ENCODE measurements around the gene DNAJB12.
A peak's percentile ranks its signal among the peaks of the same experiment; 100 is the strongest.
"Not testable (repeated sequence)": the region's sequence is repeated elsewhere in the genome, so short reads cannot be mapped to it uniquely, and the experiment has no call there.

DNAJB12 gene

GRCh38 chr10:72331575-72332422, 22.9 kb downstream of the DNAJB12 start:
- H3K4me3 Mint-ChIP-seq = peak overlapping the region; percentile 63
- peak overlapping the region; percentile 78 for H3K27ac Mint-ChIP-seq
- H3K27me3 Mint-ChIP-seq = no peaks in the 10 kb centered on the region
- ATAC-seq (ENCODE audit: low read depth) = peak; percentile 70
- no peaks in the 10 kb centered on the region for H3K36me3 Mint-ChIP-seq
- H3K4me1 Mint-ChIP-seq = peaks cover 53% of the 10 kb centered on the region
- peak; percentile 74 to 75 for DNase-seq (ENCODE audit: low spot score in 2 of 2)
- H3K9me3 Mint-ChIP-seq = no peaks in the 10 kb centered on the region

- Mint-ChIP-seq H3K27me3 (no peaks in the 10 kb centered on the region), H3K9me3 (no peaks in the 10 kb centered on the region), H3K4me3 (peak overlapping the region; percentile 9), H3K36me3 (no peaks in the 10 kb centered on the region), H3K27ac (peak overlapping the region; percentile 53), H3K4me1 (peaks cover 43% of the 10 kb centered on the region)
- DNase-seq (ENCODE audit: low spot score in 2 of 2) = no peak
- ATAC-seq (ENCODE audit: low read depth) = no peak
These were observed 24.7 kb downstream of the DNAJB12 start for GRCh38 chr10:72330069-72330426.

GRCh38 chr10:72329290-72330068, 25.2 kb downstream of the DNAJB12 start:
- peaks cover 38% of the 10 kb centered on the region for H3K4me1 Mint-ChIP-seq
- DNase-seq (ENCODE audit: low spot score in 2 of 2) (no peak), ATAC-seq (ENCODE audit: low read depth) (no peak)
- no peaks in the 10 kb centered on the region for H3K36me3 Mint-ChIP-seq
- H3K27me3 Mint-ChIP-seq = no peaks in the 10 kb centered on the region
- H3K9me3 Mint-ChIP-seq = no peaks in the 10 kb centered on the region
- H3K27ac Mint-ChIP-seq = no peak overlapping the region
- H3K4me3 Mint-ChIP-seq = peak overlapping the region; percentile 9

- DNase-seq (ENCODE audit: low spot score in 2 of 2) (no peak), ATAC-seq (ENCODE audit: low read depth) (no peak)
- H3K27ac Mint-ChIP-seq = no peak overlapping the region
- H3K27me3 Mint-ChIP-seq = no peaks in the 10 kb centered on the region
- H3K4me1 Mint-ChIP-seq = peaks cover 35% of the 10 kb centered on the region
- no peaks in the 10 kb centered on the region for H3K9me3 Mint-ChIP-seq
- H3K4me3 Mint-ChIP-seq = no peak overlapping the region
- no peaks in the 10 kb centered on the region for H3K36me3 Mint-ChIP-seq
These were observed 25.9 kb downstream of the DNAJB12 start for GRCh38 chr10:72328829-72329204.

- Mint-ChIP-seq H3K27ac (no peak overlapping the region), H3K9me3 (no peaks in the 10 kb centered on the region), H3K4me3 (no peak overlapping the region), H3K4me1 (peaks cover 38% of the 10 kb centered on the region), H3K27me3 (no peaks in the 10 kb centered on the region), H3K36me3 (no peaks in the 10 kb centered on the region)
- ATAC-seq (ENCODE audit: low read depth) = no peak
- no peak for DNase-seq (ENCODE audit: low spot score in 2 of 2)
These were observed 26.5 kb downstream of the DNAJB12 start for GRCh38 chr10:72328045-72328828.

GRCh38 chr10:72326665-72327603, 27.8 kb downstream of the DNAJB12 start:
- H3K27me3 Mint-ChIP-seq; DNase-seq (ENCODE audit: low spot score in 2 of 2); H3K36me3 Mint-ChIP-seq; H3K9me3 Mint-ChIP-seq; ATAC-seq (ENCODE audit: low read depth): not testable (repeated sequence)
- Mint-ChIP-seq H3K4me3 (peak overlapping the region; percentile 75), H3K27ac (peak overlapping the region; percentile 48), H3K4me1 (peaks cover 43% of the 10 kb centered on the region)

GRCh38 chr10:72325243-72326175, 29.2 kb downstream of the DNAJB12 start:
- not testable (repeated sequence) for H3K4me3 Mint-ChIP-seq; H3K9me3 Mint-ChIP-seq; H3K27me3 Mint-ChIP-seq; DNase-seq (ENCODE audit: low spot score in 2 of 2); H3K27ac Mint-ChIP-seq; ATAC-seq (ENCODE audit: low read depth); H3K36me3 Mint-ChIP-seq
- H3K4me1 Mint-ChIP-seq = peaks cover 40% of the 10 kb centered on the region

- Mint-ChIP-seq H3K36me3 (no peaks in the 10 kb centered on the region), H3K4me1 (peaks cover 38% of the 10 kb centered on the region), H3K9me3 (no peaks in the 10 kb centered on the region), H3K27me3 (no peaks in the 10 kb centered on the region), H3K27ac (no peak overlapping the region), H3K4me3 (peak overlapping the region; percentile 24)
- ATAC-seq (ENCODE audit: low read depth) = no peak
- no peak for DNase-seq (ENCODE audit: low spot score in 2 of 2)
These were observed 30.9 kb downstream of the DNAJB12 start for GRCh38 chr10:72323771-72324191.

- DNase-seq (ENCODE audit: low spot score in 2 of 2) (no peak), ATAC-seq (ENCODE audit: low read depth) (no peak)
- Mint-ChIP-seq H3K9me3 (no peaks in the 10 kb centered on the region), H3K27ac (no peak overlapping the region), H3K4me1 (peaks cover 36% of the 10 kb centered on the region), H3K27me3 (no peaks in the 10 kb centered on the region), H3K36me3 (no peaks in the 10 kb centered on the region), H3K4me3 (no peak overlapping the region)
These were observed 31.5 kb downstream of the DNAJB12 start for GRCh38 chr10:72323108-72323749.

- ATAC-seq (ENCODE audit: low read depth) = no peak
- no peaks in the 10 kb centered on the region for H3K9me3 Mint-ChIP-seq
- DNase-seq (ENCODE audit: low spot score in 2 of 2) = no peak
- no peaks in the 10 kb centered on the region for H3K36me3 Mint-ChIP-seq
- H3K27me3 Mint-ChIP-seq = no peaks in the 10 kb centered on the region
- no peak overlapping the region for H3K27ac Mint-ChIP-seq
- H3K4me3 Mint-ChIP-seq = no peak overlapping the region
- peaks cover 33% of the 10 kb centered on the region for H3K4me1 Mint-ChIP-seq
These were observed 32.2 kb downstream of the DNAJB12 start for GRCh38 chr10:72322280-72323058.

- Mint-ChIP-seq H3K9me3 (no peaks in the 10 kb centered on the region), H3K4me1 (peaks cover 36% of the 10 kb centered on the region), H3K27ac (no peak overlapping the region), H3K4me3 (no peak overlapping the region), H3K36me3 (no peaks in the 10 kb centered on the region), H3K27me3 (no peaks in the 10 kb centered on the region)
- ATAC-seq (ENCODE audit: low read depth) (no peak), DNase-seq (ENCODE audit: low spot score in 2 of 2) (no peak)
These were observed 32.8 kb downstream of the DNAJB12 start for GRCh38 chr10:72322030-72322279.
